Gastrocnemius medialis (tissue), 4 donors: ENCODE measurements around the gene NSF. TPM values are rescaled to one million over a fixed set of nuclear protein-coding genes. Genes with fewer than 3 reads are reported as not detected.

Experiments used
- ATAC-seq, 2 donors: fragments of 150-250 bp; one replicate each; pipeline ENCODE4 v1.9.1; 2016
- DNase-seq, 2 donors: peaks; one replicate each; pipeline ENCODE4 v3.0.0-alpha.2; 2019
- H3K27ac ChIP-seq, 4 donors: fragments of 200-600 bp; sonication (generic); 1 replicate in 1 of 4; 2 replicates in 3 of 4; pipeline ENCODE4 v1.5.1; 2016 to 2018; ENCODE audit warnings: mild to moderate bottlenecking in 2 of 4, moderate library complexity in 1 of 4
- H3K27me3 ChIP-seq, 3 donors: fragments of 200-600 bp; sonication (generic) in 2 of 3; 1 replicate in 1 of 3; 2 replicates in 2 of 3; pipeline versions ENCODE4 v1.5.1 to v1.6.0; 2016 to 2019; ENCODE audit warnings: mild to moderate bottlenecking in 1 of 3, moderate library complexity in 1 of 3
- H3K36me3 ChIP-seq, 2 donors: fragments of 200-600 bp; sonication (generic) in 1 of 2; one replicate each; pipeline ENCODE4 v1.5.1; 2017 to 2018
- H3K4me1 ChIP-seq, 2 donors: fragments of 200-600 bp; sonication (generic) in 1 of 2; one replicate each; pipeline ENCODE4 v1.5.1; 2016 to 2017; ENCODE audit warnings: mild to moderate bottlenecking in 2 of 2
- H3K4me3 ChIP-seq, 4 donors: fragments of 200-600 bp; sonication (generic) in 3 of 4; 1 replicate in 1 of 4; 2 replicates in 3 of 4; pipeline ENCODE4 v1.5.1; 2016 to 2019; ENCODE audit warnings: mild to moderate bottlenecking in 2 of 4
- H3K9me3 ChIP-seq, 3 donors: fragments of 200-600 bp; sonication (generic) in 2 of 3; 1 replicate in 1 of 3; 2 replicates in 2 of 3; pipeline ENCODE4 v1.5.1; 2016 to 2019
- POLR2A ChIP-seq, 2 donors: fragments of 450-650 bp; IDR thresholded peaks; one replicate each; pipeline ENCODE4 v1.6.1; 2017; ENCODE audit warnings: antibody characterized with exemption in 2 of 2, mild to moderate bottlenecking in 2 of 2, moderate library complexity in 2 of 2
- in situ Hi-C, 4 donors: fragments of 200-750 bp; cut with MboI; loops; one replicate each; pipeline versions ENCODE4 v1.15.0 to v1.8.0; 2017; ENCODE audit warnings: low sequenced_read_pairs in 4 of 4
- intact Hi-C: fragments of 100-400 bp; cut with DNase I; formaldehyde crosslinking; loops from one replicate; pipeline ENCODE4 v1.15.1; 2023; ENCODE audit warnings: low total_unique reads
- total RNA-seq, 4 donors: library from RNA; depleted of rRNA; stranded (reverse); fragments of >200 nt; gene quantifications; one replicate each; pipeline versions ENCODE4 v1.1.0 to v1.2.3, GENCODE V29; 2016
- TF ChIP-seq, protein P1 (sequence below), 5 experiments: fragments of 450-650 bp in 3 of 5; fragments of 200-600 bp in 2 of 5; sonication (generic) in 2 of 5; IDR thresholded peaks in 4 of 5; conservative IDR thresholded peaks in 1 of 5; 1 replicate in 4 of 5; 2 replicates in 1 of 5; pipeline ENCODE4 v1.5.1; 2016 to 2019; ENCODE audit warnings: antibody characterized with exemption in 5 of 5, mild to moderate bottlenecking in 3 of 5, moderate library complexity in 3 of 5

NSF gene
- total RNA-seq, 4 donors from 2014 or later = 24.5 to 67.0 (median 42.5) TPM

DNA sequence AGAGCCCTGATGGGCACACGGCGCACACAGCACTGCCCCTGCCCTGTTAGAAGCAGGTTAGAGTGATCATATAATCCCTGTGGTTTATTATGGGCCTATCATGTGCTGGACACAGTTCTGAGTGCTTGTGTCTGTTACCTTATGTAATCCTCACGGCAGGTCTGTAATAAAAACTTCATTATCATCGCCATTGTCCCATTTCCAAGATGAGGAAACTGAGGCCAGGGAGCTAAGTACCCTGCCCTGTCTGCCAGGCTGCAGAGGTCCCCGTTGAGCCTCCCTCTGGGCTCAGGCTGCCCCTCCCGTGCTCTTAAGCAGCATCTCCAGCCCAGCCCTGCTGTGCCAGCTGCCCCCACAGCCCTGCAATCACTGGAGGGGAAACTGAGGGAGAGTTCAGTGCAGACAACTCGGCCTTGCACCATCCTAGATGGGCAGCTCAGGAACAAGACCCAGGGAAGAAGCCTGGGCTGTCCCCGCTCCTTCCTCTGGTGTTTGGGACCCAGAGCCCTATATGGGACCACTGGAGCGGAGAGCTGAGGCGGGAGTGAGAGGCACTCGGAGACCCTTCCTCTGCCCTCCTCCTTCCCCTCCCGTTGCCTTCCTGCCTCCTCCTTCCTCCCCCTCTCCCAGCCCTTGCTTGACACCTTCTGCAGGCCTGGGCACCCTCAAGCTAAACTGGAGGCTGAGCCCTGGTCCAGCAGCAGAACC, 186.0 kb downstream of the NSF start:
- DNase-seq = no peak
- Histone ChIP-seq H3K4me1 (peaks cover 4 to 5% of the 10 kb centered on the region in 2 donors), H3K4me3 (no peak overlapping the region), H3K36me3 (no peaks in the 10 kb centered on the region), H3K27me3 (peaks cover 11 to 22% (median 20%) of the 10 kb centered on the region in 3 donors), H3K27ac (no peak overlapping the region), H3K9me3 (no peaks in the 10 kb centered on the region)
- intact Hi-C loops = no loop called here
- TF ChIP-seq POLR2A (IDR thresholded peaks at IDR 0.05) = no peak
- TF ChIP-seq, protein P1, sequence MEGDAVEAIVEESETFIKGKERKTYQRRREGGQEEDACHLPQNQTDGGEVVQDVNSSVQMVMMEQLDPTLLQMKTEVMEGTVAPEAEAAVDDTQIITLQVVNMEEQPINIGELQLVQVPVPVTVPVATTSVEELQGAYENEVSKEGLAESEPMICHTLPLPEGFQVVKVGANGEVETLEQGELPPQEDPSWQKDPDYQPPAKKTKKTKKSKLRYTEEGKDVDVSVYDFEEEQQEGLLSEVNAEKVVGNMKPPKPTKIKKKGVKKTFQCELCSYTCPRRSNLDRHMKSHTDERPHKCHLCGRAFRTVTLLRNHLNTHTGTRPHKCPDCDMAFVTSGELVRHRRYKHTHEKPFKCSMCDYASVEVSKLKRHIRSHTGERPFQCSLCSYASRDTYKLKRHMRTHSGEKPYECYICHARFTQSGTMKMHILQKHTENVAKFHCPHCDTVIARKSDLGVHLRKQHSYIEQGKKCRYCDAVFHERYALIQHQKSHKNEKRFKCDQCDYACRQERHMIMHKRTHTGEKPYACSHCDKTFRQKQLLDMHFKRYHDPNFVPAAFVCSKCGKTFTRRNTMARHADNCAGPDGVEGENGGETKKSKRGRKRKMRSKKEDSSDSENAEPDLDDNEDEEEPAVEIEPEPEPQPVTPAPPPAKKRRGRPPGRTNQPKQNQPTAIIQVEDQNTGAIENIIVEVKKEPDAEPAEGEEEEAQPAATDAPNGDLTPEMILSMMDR (IDR thresholded peaks at IDR 0.05 in 4 of 5, conservative IDR thresholded peaks at IDR 0.05 in 1 of 5) = no peak
- ATAC-seq = no peak
- in situ Hi-C loops = no loop called here

DNA sequence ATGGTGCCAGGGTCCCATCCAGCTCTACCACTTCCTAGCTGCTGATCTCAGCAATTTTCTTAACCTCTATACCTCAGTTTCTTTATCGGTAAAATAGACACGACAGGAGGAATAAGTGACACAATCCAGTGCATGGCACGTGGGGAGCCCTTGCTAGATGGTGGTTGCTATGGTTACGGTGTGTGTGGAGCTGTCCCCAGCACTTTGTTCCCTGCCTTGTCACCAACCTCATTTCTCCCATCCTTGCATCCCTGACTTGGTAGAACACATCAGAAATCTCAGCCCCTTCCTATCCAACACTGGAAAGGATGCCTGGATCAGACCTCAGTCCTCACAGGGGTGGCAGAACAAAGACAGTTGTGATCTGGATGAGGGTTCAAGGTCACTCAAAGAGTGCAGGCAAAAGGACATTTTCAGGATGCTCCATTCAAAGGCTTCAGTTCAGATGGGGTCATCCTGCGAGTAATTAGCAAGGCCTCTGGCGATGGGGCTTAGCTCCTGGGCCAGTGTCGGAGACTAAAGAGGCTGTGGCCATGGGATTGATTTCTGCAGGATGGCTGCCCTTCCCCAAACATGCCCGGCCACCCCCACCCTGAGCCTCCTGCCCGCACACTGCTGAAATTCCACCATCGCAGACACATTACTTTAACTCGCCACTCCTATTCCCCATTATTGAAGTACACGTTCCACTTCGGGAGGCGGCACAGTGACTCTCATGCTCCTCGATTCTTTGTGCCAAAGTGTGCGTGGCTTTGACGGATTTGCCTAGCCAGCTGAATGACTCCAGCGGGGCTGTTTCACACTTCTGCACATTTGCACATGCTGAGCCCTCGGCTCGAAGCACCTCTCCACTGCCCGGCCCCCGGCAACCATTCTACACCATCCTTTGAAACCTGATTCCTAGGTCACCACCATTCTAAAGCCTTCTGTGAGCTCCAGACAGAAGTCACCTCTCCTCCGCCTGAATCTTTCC, 187.8 kb downstream of the NSF start:
- H3K4me1 ChIP-seq = no peaks in the 10 kb centered on the region
- no peak overlapping the region for H3K4me3 ChIP-seq
- in situ Hi-C loops (no loop called here), intact Hi-C loops (no loop called here)
- DNase-seq = no peak
- H3K9me3 ChIP-seq = no peaks in the 10 kb centered on the region
- no peak overlapping the region for H3K27ac ChIP-seq
- peaks cover 4 to 13% (median 6%) of the 10 kb centered on the region in 3 donors for H3K27me3 ChIP-seq
- no peak for ATAC-seq
- no peak for TF ChIP-seq POLR2A (IDR thresholded peaks at IDR 0.05)
- TF ChIP-seq, protein P1 (IDR thresholded peaks at IDR 0.05 in 4 of 5, conservative IDR thresholded peaks at IDR 0.05 in 1 of 5) = no peak
- H3K36me3 ChIP-seq = no peaks in the 10 kb centered on the region

DNA sequence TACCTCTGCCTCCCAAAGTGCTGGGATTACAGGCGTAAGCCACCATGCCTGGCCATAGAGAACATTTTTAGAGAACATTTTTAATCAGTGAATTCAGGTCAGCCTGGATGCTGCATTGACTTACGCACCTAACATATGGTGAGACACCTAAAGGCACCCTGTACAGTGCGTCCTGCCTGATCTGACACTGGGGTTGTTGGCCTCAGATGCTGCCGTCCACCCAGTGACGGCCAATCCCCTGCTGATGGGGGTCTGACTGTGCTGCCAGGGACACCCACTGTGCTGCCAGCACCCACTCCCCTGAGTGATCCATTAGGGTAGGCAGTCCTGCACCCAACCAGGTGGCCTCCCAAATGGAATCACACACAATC, 189.5 kb downstream of the NSF start:
- H3K27me3 ChIP-seq = peaks cover 3 to 13% (median 4%) of the 10 kb centered on the region in 3 donors
- H3K36me3 ChIP-seq = no peaks in the 10 kb centered on the region
- H3K4me1 ChIP-seq = no peaks in the 10 kb centered on the region
- no peak overlapping the region for H3K4me3 ChIP-seq
- TF ChIP-seq POLR2A (IDR thresholded peaks at IDR 0.05) = no peak
- TF ChIP-seq, protein P1 (IDR thresholded peaks at IDR 0.05 in 4 of 5, conservative IDR thresholded peaks at IDR 0.05 in 1 of 5) = no peak
- ATAC-seq (no peak), DNase-seq (no peak)
- intact Hi-C loops = no loop called here
- no peak overlapping the region for H3K27ac ChIP-seq
- in situ Hi-C loops = no loop called here
- no peaks in the 10 kb centered on the region for H3K9me3 ChIP-seq

DNA sequence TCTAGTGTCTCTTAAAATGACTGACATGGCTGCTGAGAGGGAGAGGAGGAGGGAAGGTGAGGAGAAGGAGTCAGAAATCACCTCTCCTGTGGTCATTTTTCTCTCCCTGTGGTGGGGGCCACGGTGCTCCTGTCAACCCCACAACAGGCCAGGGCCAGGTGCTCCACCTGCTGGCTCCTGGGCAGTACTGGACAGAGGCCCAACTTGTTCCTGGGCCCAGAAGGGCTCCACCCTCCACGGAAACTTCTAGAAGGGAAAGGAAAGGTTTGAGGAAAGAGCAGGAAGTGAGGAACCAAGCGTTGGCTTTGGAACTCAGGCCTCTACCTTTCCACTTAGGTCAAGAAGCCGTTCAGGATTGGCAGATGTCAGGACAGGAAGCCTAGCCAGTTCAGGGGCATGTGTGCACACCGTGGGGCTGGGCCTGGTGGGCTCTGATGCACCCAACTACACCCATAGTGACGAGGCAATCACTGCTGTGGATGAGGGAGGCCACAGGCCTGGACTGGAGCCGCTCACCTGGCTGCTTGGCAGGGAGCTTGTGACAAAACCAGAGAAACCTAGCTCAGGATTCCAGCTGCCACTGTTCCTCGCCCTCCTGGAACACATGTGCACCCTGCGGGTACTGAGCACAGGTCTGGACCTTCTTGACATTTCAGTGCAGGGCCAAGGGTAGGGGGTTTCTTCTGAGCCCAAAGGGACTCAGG, 191.9 kb downstream of the NSF start:
- no peaks in the 10 kb centered on the region for H3K9me3 ChIP-seq
- ATAC-seq (no peak), DNase-seq (no peak)
- TF ChIP-seq POLR2A (IDR thresholded peaks at IDR 0.05) = no peak
- TF ChIP-seq, protein P1 (IDR thresholded peaks at IDR 0.05 in 4 of 5, conservative IDR thresholded peaks at IDR 0.05 in 1 of 5) = peak in 2 of 5 experiments; percentile 28 to 31
- H3K36me3 ChIP-seq = no peaks in the 10 kb centered on the region
- no peaks in the 10 kb centered on the region for H3K27me3 ChIP-seq
- intact Hi-C loops (no loop called here), in situ Hi-C loops (no loop called here)
- no peaks in the 10 kb centered on the region for H3K4me1 ChIP-seq
- H3K27ac ChIP-seq = no peak overlapping the region
- H3K4me3 ChIP-seq = no peak overlapping the region
